Measurements from ENCODE around the gene ZCCHC2.

The ZCCHC2 gene

DNA sequence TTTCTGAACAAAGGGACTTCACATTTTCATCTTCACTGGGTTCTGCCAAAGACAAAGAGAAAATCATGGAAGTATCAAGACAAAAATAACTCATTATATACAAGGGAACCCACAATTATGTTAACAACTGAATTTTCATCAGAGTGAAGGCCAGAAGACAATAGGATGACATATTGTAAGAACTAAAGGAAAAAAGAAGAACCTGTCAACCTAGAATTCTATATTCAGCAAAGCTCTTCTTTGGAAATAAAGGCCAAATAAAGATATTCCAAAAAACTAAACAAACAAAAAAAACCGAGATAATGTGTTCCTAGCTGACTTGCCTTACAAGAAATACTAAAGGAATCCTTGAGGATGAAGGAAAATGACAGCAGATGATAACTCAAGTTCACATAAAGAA lies 10.3 kb upstream of the ZCCHC2 start:
- no peak for DNase-seq

DNA sequence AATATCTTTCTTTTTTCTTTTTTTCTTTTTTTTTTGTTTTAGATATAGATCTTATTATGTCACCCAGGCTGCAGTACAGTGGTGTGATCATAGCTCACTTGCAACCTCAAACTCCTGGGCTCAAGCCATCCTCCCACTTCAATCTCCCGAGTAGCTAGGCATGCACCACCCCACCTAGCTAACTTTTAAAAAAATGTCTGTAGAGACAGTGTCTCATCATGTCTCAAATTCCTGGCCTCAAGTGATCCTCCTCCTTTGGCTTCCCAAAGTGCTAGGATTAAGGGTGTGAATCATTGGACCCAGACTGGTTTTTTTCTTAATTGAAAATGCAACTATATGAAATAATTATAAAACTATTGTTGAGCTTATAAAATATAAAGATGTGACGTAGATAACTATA lies 9.8 kb upstream of the ZCCHC2 start:
- DNase-seq = no peak

DNA sequence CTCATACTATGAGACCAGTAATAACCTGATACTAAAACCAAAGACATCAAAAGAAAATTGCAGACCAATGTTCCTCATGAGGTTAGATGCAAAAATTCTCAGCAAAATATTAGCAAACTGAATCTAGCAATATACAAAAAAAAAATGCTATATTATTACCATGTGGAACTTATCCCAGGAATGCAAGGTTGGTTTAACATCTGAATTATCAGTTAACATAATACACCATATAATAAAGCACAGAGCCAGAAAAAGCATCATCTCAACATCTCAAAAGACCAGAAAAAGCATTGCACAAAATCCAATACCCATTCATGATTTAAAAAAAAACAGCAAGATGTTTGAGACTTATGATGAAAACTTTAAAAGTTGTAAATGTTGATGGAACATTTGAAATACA lies 8.3 kb upstream of the ZCCHC2 start:
- no peak for DNase-seq

DNA sequence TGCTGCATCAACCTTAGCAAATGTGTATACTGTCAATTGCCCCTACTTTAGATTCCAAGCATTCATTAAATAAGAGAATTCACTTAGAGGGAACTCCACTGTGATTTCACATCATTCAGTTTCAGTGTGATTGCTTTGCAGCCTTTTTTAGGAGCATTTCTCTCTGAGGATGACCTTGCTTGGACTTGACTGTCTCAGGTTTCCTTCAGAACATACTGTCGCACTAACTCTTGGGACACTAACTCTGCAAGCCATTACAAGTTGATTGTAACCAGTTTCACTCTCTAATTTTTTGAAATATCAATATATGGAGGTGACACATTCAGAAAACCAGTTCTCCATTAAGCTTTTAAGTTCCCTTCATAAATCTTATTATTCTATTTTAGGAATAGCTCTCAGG lies 6.6 kb upstream of the ZCCHC2 start:
- no peak for DNase-seq

DNA sequence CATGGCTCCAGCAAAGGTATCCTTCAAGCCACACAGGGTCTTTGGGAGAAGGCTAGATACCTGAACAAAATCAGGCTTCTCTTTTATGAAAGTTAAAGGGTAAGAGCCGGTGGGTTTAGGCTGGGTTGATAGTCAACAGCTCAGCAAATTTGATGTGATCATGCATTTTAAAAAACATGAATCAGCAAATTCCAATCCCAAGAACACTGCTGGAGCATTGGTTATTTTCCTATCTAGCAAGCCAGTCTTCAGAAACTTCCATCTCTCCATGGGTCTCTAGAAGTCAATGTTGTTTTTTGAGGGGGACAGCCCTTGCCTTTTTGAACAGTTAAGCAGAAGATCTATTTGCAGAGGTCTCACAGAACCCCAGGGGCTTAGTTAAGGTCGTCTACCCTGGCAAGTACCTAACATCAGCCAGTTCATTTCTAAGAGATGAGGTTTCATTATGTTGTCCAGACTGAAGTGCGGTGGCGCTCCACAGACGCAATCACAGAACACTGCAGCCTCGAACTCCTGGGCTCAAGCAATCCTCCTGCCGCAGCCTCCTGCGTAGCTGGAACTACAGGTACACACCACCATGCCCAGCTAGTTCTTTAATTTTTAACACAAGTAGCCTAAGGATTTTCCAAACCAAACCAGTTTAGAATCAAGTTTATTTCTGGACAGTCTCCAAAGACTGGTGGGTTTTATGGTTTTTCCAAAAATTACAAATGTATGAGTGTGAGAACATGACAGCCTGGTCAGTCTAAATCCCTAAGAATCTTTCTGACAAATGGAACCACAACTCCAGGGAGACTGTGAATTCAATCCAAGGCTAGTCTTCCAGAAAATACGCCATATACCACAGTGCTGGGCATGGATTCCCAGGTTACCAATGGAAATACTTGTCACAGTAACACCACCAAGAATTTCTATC lies 4.1 kb upstream of the ZCCHC2 start:
- no peak for DNase-seq

- DNase-seq = no peak
Measured at GRCh38 chr18:62519684-62520083, 3.1 kb upstream of the ZCCHC2 start.

DNA sequence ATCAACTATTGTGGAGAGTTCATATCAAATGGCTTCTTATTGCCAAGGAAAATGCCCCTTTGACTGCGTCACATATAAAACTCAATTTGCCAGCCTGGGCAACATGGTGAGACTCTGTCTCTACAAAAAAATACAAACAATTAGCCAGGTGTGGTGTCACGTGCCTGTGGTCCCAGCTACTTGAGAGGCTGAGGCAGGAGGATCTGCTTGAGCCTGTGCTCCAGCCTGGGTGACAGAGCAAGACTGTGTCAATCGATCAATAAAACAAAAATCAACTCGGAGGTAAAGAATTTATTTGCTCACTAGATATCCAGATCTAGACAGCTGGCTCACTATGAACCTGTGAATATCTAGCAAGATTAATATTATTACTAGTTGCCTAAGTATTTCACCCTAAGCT lies 1.7 kb upstream of the ZCCHC2 start:
- DNase-seq = no peak

DNA sequence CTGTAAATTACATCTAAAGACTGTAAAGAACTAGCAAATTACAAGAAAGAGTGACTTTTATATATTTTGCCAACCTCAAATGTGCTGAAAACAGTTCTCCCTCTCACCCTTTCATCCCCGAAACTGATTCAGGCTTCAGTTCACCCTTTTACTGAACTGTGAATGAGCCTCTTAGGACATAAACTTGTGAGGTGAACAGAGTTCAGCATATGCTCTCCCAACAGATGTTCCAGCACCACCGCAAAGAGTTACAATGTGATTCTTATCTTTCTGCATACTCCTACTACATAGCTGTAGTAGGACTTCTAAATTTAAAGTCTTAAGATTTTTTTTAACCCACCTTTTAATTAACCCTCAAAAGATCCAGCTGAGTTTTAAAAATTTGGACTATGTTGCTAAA lies 1.2 kb upstream of the ZCCHC2 start:
- DNase-seq = peak; percentile 56

- DNase-seq = no peak
Measured at GRCh38 chr18:62522178-62522503, 684 bp upstream of the ZCCHC2 start.

GRCh38 chr18:62523255-62523588 lies 397 bp downstream of the ZCCHC2 start:
- DNase-seq = no peak

GRCh38 chr18:62523631-62524439 lies 1.0 kb downstream of the ZCCHC2 start:
- no peak for DNase-seq

- DNase-seq = no peak
Measured at GRCh38 chr18:62524440-62525200, 1.8 kb downstream of the ZCCHC2 start.

DNA sequence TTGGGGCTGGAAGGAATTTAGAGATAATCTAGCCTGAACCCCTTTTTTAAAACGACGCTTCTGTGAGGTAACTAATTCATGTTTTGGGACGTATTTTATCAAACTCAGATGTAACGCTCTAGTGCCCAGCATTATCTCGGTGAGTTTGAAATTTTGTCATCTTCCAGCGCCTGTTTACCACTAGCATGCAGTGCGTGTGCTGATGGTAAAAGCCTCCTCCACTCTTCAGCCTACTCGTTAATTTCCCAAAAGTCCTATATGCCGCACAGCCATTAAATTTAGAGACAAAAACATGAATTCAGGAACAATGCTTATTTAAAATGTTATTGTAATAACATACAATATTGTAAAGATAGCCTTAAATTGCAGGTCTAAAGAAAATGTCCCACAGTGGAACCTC lies 2.8 kb downstream of the ZCCHC2 start:
- no peak for DNase-seq

DNA sequence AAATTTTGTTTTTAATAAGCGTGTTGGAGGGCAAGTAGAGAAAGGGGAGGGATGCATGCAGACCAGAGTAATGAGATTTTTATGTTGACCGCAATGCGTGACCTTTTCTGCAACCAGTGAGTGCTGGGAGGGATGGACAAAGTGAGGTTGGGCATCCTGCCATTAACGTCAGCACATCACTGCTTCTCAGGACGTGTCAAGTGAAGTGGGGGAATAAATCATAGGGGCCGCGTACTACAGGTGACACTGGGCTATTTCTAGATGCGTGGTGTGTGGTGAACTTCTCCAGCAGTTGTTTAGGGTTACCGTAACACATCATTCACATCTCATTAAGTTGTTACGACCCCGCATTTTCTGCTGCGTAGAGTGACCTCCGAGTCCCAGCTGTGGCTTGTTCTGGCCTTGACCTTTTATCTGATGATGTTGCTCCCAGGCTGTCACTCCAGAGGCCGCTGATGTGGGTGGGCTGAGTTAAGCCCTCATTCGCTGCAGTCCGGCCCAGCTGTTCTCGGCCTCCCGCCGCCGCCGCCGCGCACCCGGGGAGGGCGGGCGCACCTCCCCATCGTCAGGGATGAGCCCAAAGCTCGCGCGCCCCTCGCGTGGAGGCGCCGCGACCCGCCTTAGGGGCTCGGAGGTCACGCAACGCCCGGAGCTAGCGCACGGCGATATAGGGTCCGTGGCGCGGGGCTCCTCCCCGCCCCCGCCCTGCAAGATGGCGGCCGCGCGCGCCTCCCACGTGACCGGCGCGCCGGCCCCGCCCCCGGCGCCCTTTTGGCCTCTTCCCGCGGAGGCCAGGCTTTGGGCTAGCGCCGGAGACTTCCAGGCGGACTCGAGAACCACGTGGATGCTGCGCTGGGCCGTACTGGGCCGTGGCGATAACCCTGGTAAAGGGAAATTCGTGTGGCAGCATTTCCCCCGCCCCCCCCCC lies 3.5 kb downstream of the ZCCHC2 start:
- peak; percentile 63 for DNase-seq

DNA sequence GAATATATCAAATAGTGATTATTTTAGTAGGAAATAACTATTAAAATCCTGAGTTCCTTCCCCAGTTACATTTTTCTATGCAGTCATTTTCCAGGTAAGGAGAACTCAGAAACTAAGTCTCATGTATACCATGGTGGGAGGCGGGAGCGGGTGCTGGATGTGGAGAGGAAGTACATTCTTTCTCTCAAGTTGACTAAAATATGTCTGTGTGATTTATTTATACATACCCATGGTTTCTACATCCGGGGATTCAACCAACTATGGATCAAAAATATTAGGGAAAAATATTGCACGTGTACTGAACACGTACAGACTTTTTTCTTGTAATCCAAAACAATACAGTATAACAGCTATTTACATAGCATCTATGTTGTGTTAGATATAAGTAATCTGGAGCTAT lies 6.8 kb downstream of the ZCCHC2 start:
- no peak for DNase-seq

DNA sequence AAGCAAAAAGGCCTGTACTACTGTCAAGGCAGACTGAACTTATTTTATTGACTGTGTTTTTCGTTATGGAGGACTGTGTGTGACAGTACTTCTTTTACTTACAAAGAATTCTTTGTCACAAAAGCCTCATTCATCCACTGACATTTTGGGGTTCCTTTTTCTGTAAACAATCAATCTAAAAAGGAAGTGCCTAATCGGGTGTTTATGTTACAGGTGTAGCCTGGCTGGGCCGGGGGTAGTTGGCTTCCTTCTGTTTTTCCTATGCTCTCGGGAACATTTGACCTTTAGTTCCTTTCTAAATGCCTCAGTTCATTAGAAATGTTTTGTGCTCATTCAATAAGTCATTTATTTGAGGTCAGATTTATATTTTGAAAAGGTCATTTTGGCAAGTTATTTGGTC lies 8.3 kb downstream of the ZCCHC2 start:
- no peak for DNase-seq

DNA sequence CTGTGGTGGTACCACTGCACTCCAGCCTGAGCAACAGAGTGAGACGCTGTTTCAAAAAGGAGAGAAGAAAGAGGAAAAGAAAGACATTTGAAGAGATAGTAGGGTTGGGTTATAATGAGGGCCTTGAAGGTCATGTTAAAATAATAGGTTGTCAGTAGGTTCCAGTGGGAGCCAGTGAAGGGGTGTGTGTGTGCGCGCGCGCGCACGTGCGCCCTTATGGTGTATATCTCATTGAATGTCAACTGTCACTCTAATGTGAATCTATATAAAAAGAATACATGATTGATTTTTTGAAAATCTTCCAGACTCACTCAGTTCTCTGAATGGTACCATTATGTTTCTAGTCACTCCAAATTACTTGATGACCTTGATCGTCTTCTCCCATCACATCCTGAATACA lies 9.1 kb downstream of the ZCCHC2 start:
- no peak for DNase-seq

GRCh38 chr18:62536005-62536404 lies 13.2 kb downstream of the ZCCHC2 start:
- no peak for DNase-seq

- DNase-seq = no peak
Measured at GRCh38 chr18:62537042-62537894, 14.4 kb downstream of the ZCCHC2 start.

GRCh38 chr18:62537946-62538345 lies 15.1 kb downstream of the ZCCHC2 start:
- no peak for DNase-seq

GRCh38 chr18:62538881-62539280 lies 16.1 kb downstream of the ZCCHC2 start:
- no peak for DNase-seq
